HEK293 (cell line): ENCODE data around the gene RPS6KA2.

Experiments used
- CTCF ChIA-PET: fragments of 350-600 bp; formaldehyde crosslinking; extraction: SDS; loops from one replicate; lab custom pipeline; 2021; ENCODE audit warnings: antibody characterized with exemption; lab: Yijun Ruan, JAX
- POLR2A ChIA-PET: fragments of 300-600 bp; formaldehyde crosslinking; extraction: SDS; loops from one replicate; lab custom pipeline; 2020; ENCODE audit warnings: antibody characterized with exemption, inconsistent platforms; lab: Yijun Ruan, JAX
- H3K27ac ChIP-seq: fragments of 200-500 bp; sonication (Bioruptor generic); 2 replicates; pipeline ENCODE4 v1.5.1; 2014; ENCODE audit warnings: low read depth, low read length, control low read depth, inconsistent platforms; ENCODE audit errors: extremely low read depth
- H3K36me3 ChIP-seq, 2 experiments: fragments of 200-500 bp in 1 of 2; sonication (Bioruptor generic) in 1 of 2; 1 replicate in 1 of 2; 2 replicates in 1 of 2; pipeline ENCODE4 v1.5.1; 2014 to 2017; ENCODE audit warnings: inconsistent platforms in 2 of 2, low read length in 2 of 2; ENCODE audit not compliant: control insufficient read depth in 2 of 2, insufficient read depth in 1 of 2
- H3K4me1 ChIP-seq: fragments of 200-500 bp; sonication (Bioruptor generic); 2 replicates; pipeline ENCODE4 v1.5.1; 2014; ENCODE audit warnings: mild to moderate bottlenecking, low read length, inconsistent platforms; ENCODE audit not compliant: control insufficient read depth, insufficient read depth
- H3K4me3 ChIP-seq: 2 replicates; pipeline ENCODE4 v1.5.1; 2011; ENCODE audit warnings: low read depth, mild to moderate bottlenecking, control low read depth, low read length, moderate library complexity
- H3K9me3 ChIP-seq: fragments of 200-500 bp; sonication (Bioruptor generic); 2 replicates; pipeline ENCODE4 v1.5.1; 2014; ENCODE audit warnings: low read depth, low read length, inconsistent platforms; ENCODE audit not compliant: control insufficient read depth, insufficient read depth
- GLI4 ChIP-seq: fragments of 450-650 bp; formaldehyde crosslinking; IDR thresholded peaks from 2 replicates; pipeline ENCODE4 v1.5.1; 2016; ENCODE audit warnings: missing biosample characterization, missing genetic modification characterization
- SP7 ChIP-seq: fragments of 450-650 bp; formaldehyde crosslinking; IDR thresholded peaks from 2 replicates; pipeline ENCODE4 v1.5.1; 2016; ENCODE audit warnings: missing biosample characterization, missing genetic modification characterization
- WT1 ChIP-seq: fragments of 450-650 bp; formaldehyde crosslinking; IDR thresholded peaks from 2 replicates; pipeline ENCODE4 v1.5.1; 2016; ENCODE audit warnings: missing biosample characterization, missing genetic modification characterization
- YY2 ChIP-seq: fragments of 450-650 bp; formaldehyde crosslinking; IDR thresholded peaks from 2 replicates; pipeline ENCODE4 v1.5.1; 2016; ENCODE audit warnings: missing biosample characterization, missing genetic modification characterization
- ZBTB17 ChIP-seq: fragments of 450-650 bp; formaldehyde crosslinking; IDR thresholded peaks from 2 replicates; pipeline ENCODE4 v1.5.1; 2016; ENCODE audit warnings: missing biosample characterization, missing genetic modification characterization
- ZBTB48 ChIP-seq: fragments of 450-650 bp; formaldehyde crosslinking; IDR thresholded peaks from 2 replicates; pipeline ENCODE4 v1.5.1; 2016; ENCODE audit warnings: missing biosample characterization, missing genetic modification characterization
- ZFHX2 ChIP-seq: fragments of 450-650 bp; formaldehyde crosslinking; conservative IDR thresholded peaks from 2 replicates; pipeline ENCODE4 v1.5.1; 2016; ENCODE audit warnings: missing biosample characterization, missing genetic modification characterization
- ZNF112 ChIP-seq: fragments of 450-650 bp; formaldehyde crosslinking; IDR thresholded peaks from 2 replicates; pipeline ENCODE4 v1.5.0; 2017; ENCODE audit warnings: missing biosample characterization, missing genetic modification characterization
- ZNF184 ChIP-seq: fragments of 450-650 bp; IDR thresholded peaks from 2 replicates; pipeline ENCODE4 v1.5.1; 2018; ENCODE audit warnings: missing biosample characterization, mild to moderate bottlenecking, missing genetic modification characterization
- ZNF211 ChIP-seq: fragments of 450-650 bp; formaldehyde crosslinking; IDR thresholded peaks from 2 replicates; pipeline ENCODE4 v1.5.1; 2016; ENCODE audit warnings: low read depth, missing biosample characterization, missing genetic modification characterization
- ZNF26 ChIP-seq: fragments of 450-650 bp; formaldehyde crosslinking; IDR thresholded peaks from 2 replicates; pipeline ENCODE4 v1.5.1; 2016; ENCODE audit warnings: missing biosample characterization, missing genetic modification characterization
- ZNF302 ChIP-seq: fragments of 450-650 bp; formaldehyde crosslinking; IDR thresholded peaks from 2 replicates; pipeline ENCODE4 v1.5.1; 2016; ENCODE audit warnings: missing biosample characterization, missing genetic modification characterization, low read depth
- ZNF473 ChIP-seq: fragments of 450-650 bp; formaldehyde crosslinking; IDR thresholded peaks from 2 replicates; pipeline ENCODE4 v1.5.1; 2017; ENCODE audit warnings: missing biosample characterization, missing genetic modification characterization
- ZNF518A ChIP-seq: fragments of 450-650 bp; formaldehyde crosslinking; conservative IDR thresholded peaks from 2 replicates; pipeline ENCODE4 v1.5.1; 2016; ENCODE audit warnings: low read depth, missing biosample characterization, missing genetic modification characterization
- ZNF558 ChIP-seq: fragments of 450-650 bp; formaldehyde crosslinking; IDR thresholded peaks from 2 replicates; pipeline ENCODE4 v1.5.1; 2016; ENCODE audit warnings: missing biosample characterization, missing genetic modification characterization
- ZNF677 ChIP-seq: fragments of 450-650 bp; IDR thresholded peaks from 2 replicates; pipeline ENCODE4 v1.5.0; 2018; ENCODE audit warnings: missing biosample characterization, mild to moderate bottlenecking, missing genetic modification characterization, moderate library complexity
- ZNF792 ChIP-seq: fragments of 450-650 bp; formaldehyde crosslinking; IDR thresholded peaks from 2 replicates; pipeline ENCODE4 v1.5.1; 2016; ENCODE audit warnings: missing biosample characterization, missing genetic modification characterization
- TF ChIP-seq, protein P1 (sequence below): IDR thresholded peaks from 2 replicates; pipeline ENCODE4 v1.6.1; 2011; ENCODE audit warnings: mild to moderate bottlenecking, low read depth, low read length, borderline replicate concordance
- TF ChIP-seq, protein P2 (sequence below): fragments of 450-650 bp; formaldehyde crosslinking; IDR thresholded peaks from 2 replicates; pipeline ENCODE4 v1.5.1; 2017; ENCODE audit warnings: missing biosample characterization, missing genetic modification characterization
- TF ChIP-seq, protein P3 (sequence below): fragments of 450-650 bp; formaldehyde crosslinking; optimal IDR thresholded peaks from 2 replicates; pipeline ENCODE3; 2016; ENCODE audit warnings: missing biosample characterization, mild to moderate bottlenecking, missing genetic modification characterization
- TF ChIP-seq, protein P4 (sequence below): fragments of 450-650 bp; formaldehyde crosslinking; IDR thresholded peaks from 2 replicates; pipeline ENCODE4 v1.5.1; 2016; ENCODE audit warnings: missing biosample characterization, missing genetic modification characterization

RPS6KA2 gene

DNA sequence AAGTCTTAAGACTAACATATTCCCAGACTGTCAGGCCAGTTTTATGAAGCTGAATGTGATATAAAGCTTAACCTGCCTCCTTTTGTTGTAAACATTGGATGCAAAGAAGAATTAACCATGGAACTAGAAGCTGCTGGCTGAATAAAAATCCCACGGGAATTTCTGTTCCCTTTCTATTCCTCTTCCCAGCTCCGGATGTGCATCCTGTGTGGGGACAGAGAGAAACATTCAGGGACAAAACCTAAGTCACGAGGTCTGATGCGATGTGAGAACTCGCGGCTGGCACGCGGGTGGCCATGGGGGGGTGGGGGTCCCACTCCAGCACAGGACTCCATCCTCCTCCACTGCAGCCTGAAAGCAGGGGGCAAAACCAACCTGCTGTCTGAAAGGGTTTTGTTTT lies 72.7 kb downstream of the RPS6KA2 start:
- no peaks in the 10 kb centered on the region for H3K9me3 ChIP-seq
- H3K27ac ChIP-seq = no peak overlapping the region
- CTCF ChIA-PET = interaction anchor here (0.6 kb wide), 1 partner anchor 462 kb away, joined by 3 read pairs; no protein-coding TSS in a partner anchor
- no peaks in the 10 kb centered on the region for H3K4me1 ChIP-seq
- POLR2A ChIA-PET = no interaction called here
- H3K4me3 ChIP-seq = no peak overlapping the region
- no peak for TF ChIP-seq ZNF473
- no peak for TF ChIP-seq ZNF302 (tag by site-specific recombination)
- no peak for TF ChIP-seq ZNF184
- TF ChIP-seq ZBTB17 = no peak
- no peaks in the 10 kb centered on the region for H3K36me3 ChIP-seq

- ChIA-PET CTCF (interaction anchor here (0.6 to 1.0 kb wide), 2 partner anchors 219 to 240 kb away, joined by 3 read pairs; no protein-coding TSS in a partner anchor), POLR2A (no interaction called here)
- no peak overlapping the region for H3K27ac ChIP-seq
- H3K4me3 ChIP-seq = no peak overlapping the region
- no peaks in the 10 kb centered on the region for H3K9me3 ChIP-seq
- no peaks in the 10 kb centered on the region for H3K36me3 ChIP-seq
- H3K4me1 ChIP-seq = no peaks in the 10 kb centered on the region
- TF ChIP-seq, protein P1, sequence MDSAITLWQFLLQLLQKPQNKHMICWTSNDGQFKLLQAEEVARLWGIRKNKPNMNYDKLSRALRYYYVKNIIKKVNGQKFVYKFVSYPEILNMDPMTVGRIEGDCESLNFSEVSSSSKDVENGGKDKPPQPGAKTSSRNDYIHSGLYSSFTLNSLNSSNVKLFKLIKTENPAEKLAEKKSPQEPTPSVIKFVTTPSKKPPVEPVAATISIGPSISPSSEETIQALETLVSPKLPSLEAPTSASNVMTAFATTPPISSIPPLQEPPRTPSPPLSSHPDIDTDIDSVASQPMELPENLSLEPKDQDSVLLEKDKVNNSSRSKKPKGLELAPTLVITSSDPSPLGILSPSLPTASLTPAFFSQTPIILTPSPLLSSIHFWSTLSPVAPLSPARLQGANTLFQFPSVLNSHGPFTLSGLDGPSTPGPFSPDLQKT = no peak
- TF ChIP-seq ZNF26 (tag by site-specific recombination) (no peak), GLI4 (tag by site-specific recombination) (no peak), WT1 (tag by site-specific recombination) (no peak), ZNF112 (tag by site-specific recombination) (no peak), ZNF518A (tag by site-specific recombination) (no peak), ZNF211 (tag by site-specific recombination) (no peak), ZNF677 (tag by site-specific recombination) (no peak), ZNF558 (no peak), ZFHX2 (tag by site-specific recombination) (no peak), SP7 (tag by site-specific recombination) (no peak), ZBTB48 (tag by site-specific recombination) (no peak), YY2 (tag by site-specific recombination) (no peak), ZNF792 (tag by site-specific recombination) (no peak)
- TF ChIP-seq, protein P2, sequence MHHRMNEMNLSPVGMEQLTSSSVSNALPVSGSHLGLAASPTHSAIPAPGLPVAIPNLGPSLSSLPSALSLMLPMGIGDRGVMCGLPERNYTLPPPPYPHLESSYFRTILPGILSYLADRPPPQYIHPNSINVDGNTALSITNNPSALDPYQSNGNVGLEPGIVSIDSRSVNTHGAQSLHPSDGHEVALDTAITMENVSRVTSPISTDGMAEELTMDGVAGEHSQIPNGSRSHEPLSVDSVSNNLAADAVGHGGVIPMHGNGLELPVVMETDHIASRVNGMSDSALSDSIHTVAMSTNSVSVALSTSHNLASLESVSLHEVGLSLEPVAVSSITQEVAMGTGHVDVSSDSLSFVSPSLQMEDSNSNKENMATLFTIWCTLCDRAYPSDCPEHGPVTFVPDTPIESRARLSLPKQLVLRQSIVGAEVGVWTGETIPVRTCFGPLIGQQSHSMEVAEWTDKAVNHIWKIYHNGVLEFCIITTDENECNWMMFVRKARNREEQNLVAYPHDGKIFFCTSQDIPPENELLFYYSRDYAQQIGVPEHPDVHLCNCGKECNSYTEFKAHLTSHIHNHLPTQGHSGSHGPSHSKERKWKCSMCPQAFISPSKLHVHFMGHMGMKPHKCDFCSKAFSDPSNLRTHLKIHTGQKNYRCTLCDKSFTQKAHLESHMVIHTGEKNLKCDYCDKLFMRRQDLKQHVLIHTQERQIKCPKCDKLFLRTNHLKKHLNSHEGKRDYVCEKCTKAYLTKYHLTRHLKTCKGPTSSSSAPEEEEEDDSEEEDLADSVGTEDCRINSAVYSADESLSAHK = no peak
- TF ChIP-seq, protein P3, sequence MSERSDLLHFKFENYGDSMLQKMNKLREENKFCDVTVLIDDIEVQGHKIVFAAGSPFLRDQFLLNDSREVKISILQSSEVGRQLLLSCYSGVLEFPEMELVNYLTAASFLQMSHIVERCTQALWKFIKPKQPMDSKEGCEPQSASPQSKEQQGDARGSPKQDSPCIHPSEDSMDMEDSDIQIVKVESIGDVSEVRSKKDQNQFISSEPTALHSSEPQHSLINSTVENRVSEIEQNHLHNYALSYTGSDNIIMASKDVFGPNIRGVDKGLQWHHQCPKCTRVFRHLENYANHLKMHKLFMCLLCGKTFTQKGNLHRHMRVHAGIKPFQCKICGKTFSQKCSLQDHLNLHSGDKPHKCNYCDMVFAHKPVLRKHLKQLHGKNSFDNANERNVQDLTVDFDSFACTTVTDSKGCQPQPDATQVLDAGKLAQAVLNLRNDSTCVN (tag by site-specific recombination) = no peak
- TF ChIP-seq, protein P4, sequence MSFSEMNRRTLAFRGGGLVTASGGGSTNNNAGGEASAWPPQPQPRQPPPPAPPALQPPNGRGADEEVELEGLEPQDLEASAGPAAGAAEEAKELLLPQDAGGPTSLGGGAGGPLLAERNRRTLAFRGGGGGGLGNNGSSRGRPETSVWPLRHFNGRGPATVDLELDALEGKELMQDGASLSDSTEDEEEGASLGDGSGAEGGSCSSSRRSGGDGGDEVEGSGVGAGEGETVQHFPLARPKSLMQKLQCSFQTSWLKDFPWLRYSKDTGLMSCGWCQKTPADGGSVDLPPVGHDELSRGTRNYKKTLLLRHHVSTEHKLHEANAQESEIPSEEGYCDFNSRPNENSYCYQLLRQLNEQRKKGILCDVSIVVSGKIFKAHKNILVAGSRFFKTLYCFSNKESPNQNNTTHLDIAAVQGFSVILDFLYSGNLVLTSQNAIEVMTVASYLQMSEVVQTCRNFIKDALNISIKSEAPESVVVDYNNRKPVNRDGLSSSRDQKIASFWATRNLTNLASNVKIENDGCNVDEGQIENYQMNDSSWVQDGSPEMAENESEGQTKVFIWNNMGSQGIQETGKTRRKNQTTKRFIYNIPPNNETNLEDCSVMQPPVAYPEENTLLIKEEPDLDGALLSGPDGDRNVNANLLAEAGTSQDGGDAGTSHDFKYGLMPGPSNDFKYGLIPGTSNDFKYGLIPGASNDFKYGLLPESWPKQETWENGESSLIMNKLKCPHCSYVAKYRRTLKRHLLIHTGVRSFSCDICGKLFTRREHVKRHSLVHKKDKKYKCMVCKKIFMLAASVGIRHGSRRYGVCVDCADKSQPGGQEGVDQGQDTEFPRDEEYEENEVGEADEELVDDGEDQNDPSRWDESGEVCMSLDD = no peak
These were observed 73.3 kb downstream of the RPS6KA2 start for GRCh38 chr6:166553563-166554271.
